Endothelial cell (in vitro differentiated cells): Measurements from ENCODE around the gene TRAF4. TPM values are rescaled to one million over a fixed set of nuclear protein-coding genes. Genes with fewer than 3 reads are reported as not detected.
"Not testable (repeated sequence)": the region's sequence is repeated elsewhere in the genome, so short reads cannot be mapped to it uniquely, and the experiment has no call there.

Experiments used
- DNase-seq: peaks from one replicate; pipeline ENCODE4 v3.0.0; 2021; ENCODE audit warnings: low spot score
- H3K27ac Mint-ChIP-seq: one replicate; pipeline ENCODE4 v1.8.0; 2021; ENCODE audit warnings: mixed read lengths, inconsistent platforms; ENCODE audit not compliant: unreplicated experiment
- H3K27me3 Mint-ChIP-seq: one replicate; pipeline ENCODE4 v1.8.0; 2021; ENCODE audit warnings: mild to moderate bottlenecking, moderate library complexity, mixed read lengths, inconsistent platforms; ENCODE audit not compliant: unreplicated experiment
- H3K36me3 Mint-ChIP-seq: one replicate; pipeline ENCODE4 v1.8.0; 2021; ENCODE audit warnings: mild to moderate bottlenecking, low read depth, mixed read lengths, inconsistent platforms; ENCODE audit not compliant: unreplicated experiment
- H3K4me1 Mint-ChIP-seq: one replicate; pipeline ENCODE4 v1.8.0; 2021; ENCODE audit warnings: mild to moderate bottlenecking, mixed read lengths, inconsistent platforms; ENCODE audit not compliant: unreplicated experiment
- H3K4me3 Mint-ChIP-seq: one replicate; pipeline ENCODE4 v1.8.0; 2021; ENCODE audit warnings: mild to moderate bottlenecking, mixed read lengths, inconsistent platforms; ENCODE audit not compliant: unreplicated experiment
- H3K9me3 Mint-ChIP-seq: one replicate; pipeline ENCODE4 v1.8.0; 2021; ENCODE audit warnings: mixed read lengths, inconsistent platforms; ENCODE audit not compliant: unreplicated experiment
- CTCF ChIP-seq: fragments of 200-600 bp; sonication (generic); IDR thresholded peaks from one replicate; pipeline ENCODE4 v1.5.0; 2021; ENCODE audit warnings: antibody characterized with exemption; ENCODE audit not compliant: unreplicated experiment
- total RNA-seq: library from RNA; stranded (reverse); fragmentation: NEBNext Ultra II Directional; extraction: Animal tissue kit (Norgen Biotek cat#: 25700); gene quantifications from one replicate; pipeline ENCODE4 v1.2.1, GENCODE V29; 2021; ENCODE audit not compliant: unreplicated experiment

TRAF4 gene
- total RNA-seq, 1 donor from 2014 or later: 166 TPM

- Mint-ChIP-seq H3K27ac (no peak overlapping the region), H3K9me3 (no peaks in the 10 kb centered on the region), H3K4me3 (peak overlapping the region; percentile 65), H3K27me3 (peaks cover 32% of the 10 kb centered on the region), H3K36me3 (peaks cover 46% of the 10 kb centered on the region), H3K4me1 (peaks cover 47% of the 10 kb centered on the region)
- TF ChIP-seq CTCF: no peak
- DNase-seq: no peak
Measured at GRCh38 chr17:28723159-28723835, 20.5 kb upstream of the TRAF4 start.

GRCh38 chr17:28723836-28724499 is 19.8 kb upstream of the TRAF4 start:
- H3K36me3 Mint-ChIP-seq: peaks cover 46% of the 10 kb centered on the region
- not testable (repeated sequence) for DNase-seq, H3K9me3 Mint-ChIP-seq
- H3K27me3 Mint-ChIP-seq: peaks cover 32% of the 10 kb centered on the region
- peak overlapping the region; percentile 25 for H3K27ac Mint-ChIP-seq
- peaks cover 43% of the 10 kb centered on the region for H3K4me1 Mint-ChIP-seq
- H3K4me3 Mint-ChIP-seq: peak overlapping the region; percentile 91

- DNase-seq: no peak
- TF ChIP-seq CTCF: no peak
- peaks cover 39% of the 10 kb centered on the region for H3K4me1 Mint-ChIP-seq
Measured at GRCh38 chr17:28724500-28725165, 19.2 kb upstream of the TRAF4 start.

GRCh38 chr17:28725166-28725659 is 18.6 kb upstream of the TRAF4 start:
- Mint-ChIP-seq H3K27me3 (peaks cover 26% of the 10 kb centered on the region), H3K4me1 (peaks cover 34% of the 10 kb centered on the region), H3K27ac (peak overlapping the region; percentile 76), H3K9me3 (no peaks in the 10 kb centered on the region), H3K4me3 (peak overlapping the region; percentile 91), H3K36me3 (peaks cover 41% of the 10 kb centered on the region)
- no peak for DNase-seq
- TF ChIP-seq CTCF: no peak

More at GRCh38 chr17:28724500-28725165, 19.2 kb upstream of the TRAF4 start:
- Mint-ChIP-seq H3K27me3 (peaks cover 31% of the 10 kb centered on the region), H3K27ac (no peak overlapping the region), H3K36me3 (peaks cover 45% of the 10 kb centered on the region), H3K4me3 (peak overlapping the region; percentile 91), H3K9me3 (no peaks in the 10 kb centered on the region)

GRCh38 chr17:28725660-28726225 is 18.1 kb upstream of the TRAF4 start:
- TF ChIP-seq CTCF: no peak
- Mint-ChIP-seq H3K4me3 (peak overlapping the region; percentile 91), H3K27ac (peak overlapping the region; percentile 64), H3K36me3 (peaks cover 35% of the 10 kb centered on the region), H3K4me1 (peaks cover 28% of the 10 kb centered on the region), H3K9me3 (no peaks in the 10 kb centered on the region), H3K27me3 (peaks cover 23% of the 10 kb centered on the region)
- DNase-seq: peak; percentile 69
